OCI-LY7 (cell line): ENCODE results near the gene MOB3B. TPM values are rescaled to one million over a fixed set of nuclear protein-coding genes. Genes with fewer than 3 reads are reported as not detected.

Source experiments
- BruUV-seq: library from RNA; stranded (reverse); fragments of 400-500 nt; replicated peaks from 2 replicates; lab custom pipeline; 2021; lab: Mats Ljungman, UMichigan
- CTCF ChIA-PET: fragments of 300-600 bp; sonication (Branson Sonifier 250); formaldehyde crosslinking; loops from one replicate; lab custom pipeline; 2022; ENCODE audit warnings: antibody characterized with exemption; ENCODE audit not compliant: unreplicated experiment; lab: Charles Lee
- POLR2A ChIA-PET: fragments of 300-600 bp; sonication (Branson Sonifier 250); formaldehyde crosslinking; loops from one replicate; lab custom pipeline; 2022; ENCODE audit warnings: antibody characterized with exemption; lab: Charles Lee
- DNase-seq: peaks from one replicate; pipeline ENCODE4 v3.0.0-alpha.2; 2015; ENCODE audit warnings: low spot score
- H2AFZ ChIP-seq: fragments of 200-600 bp; sonication (generic), shearing (Covaris generic); 2 replicates; pipeline ENCODE4 v1.6.1; 2014; ENCODE audit warnings: mild to moderate bottlenecking, antibody characterized with exemption, low read length, moderate library complexity
- H3K27ac ChIP-seq: fragments of 200-600 bp; sonication (generic); 2 replicates; pipeline ENCODE4 v1.5.1; 2014; ENCODE audit warnings: mixed run types, low read depth, mild to moderate bottlenecking, moderate library complexity, low read length, inconsistent platforms; ENCODE audit not compliant: poor library complexity, severe bottlenecking
- H3K36me3 ChIP-seq: fragments of 200-600 bp; sonication (generic); 2 replicates; pipeline ENCODE4 v1.6.1; 2014; ENCODE audit warnings: mild to moderate bottlenecking, antibody characterized with exemption, low read length, moderate library complexity, mixed read lengths; ENCODE audit not compliant: insufficient read depth
- H3K4me1 ChIP-seq: fragments of 200-600 bp; sonication (generic); 2 replicates; pipeline ENCODE4 v1.5.1; 2014; ENCODE audit warnings: mild to moderate bottlenecking, low read length; ENCODE audit not compliant: insufficient read depth, poor library complexity, severe bottlenecking
- H3K4me2 ChIP-seq: fragments of 200-600 bp; sonication (generic); 2 replicates; pipeline ENCODE4 v1.6.1; 2014; ENCODE audit warnings: mild to moderate bottlenecking, low read length
- H3K4me3 ChIP-seq: fragments of 200-600 bp; sonication (generic); 2 replicates; pipeline ENCODE4 v1.5.1; 2014; ENCODE audit warnings: mild to moderate bottlenecking, low read depth, low read length; ENCODE audit not compliant: poor library complexity, severe bottlenecking
- H3K79me2 ChIP-seq: fragments of 200-600 bp; sonication (generic); 2 replicates; pipeline ENCODE4 v1.6.1; 2016; ENCODE audit warnings: low read depth, mild to moderate bottlenecking, low read length, moderate library complexity, mixed read lengths; ENCODE audit not compliant: insufficient read depth
- H3K9me2 ChIP-seq: fragments of 200-600 bp; sonication (generic); 2 replicates; pipeline ENCODE4 v1.6.1; 2016; ENCODE audit warnings: mild to moderate bottlenecking, low read length, mixed read lengths; ENCODE audit not compliant: insufficient read depth
- H3K9me3 ChIP-seq: fragments of 200-600 bp; sonication (generic); 2 replicates; pipeline ENCODE4 v1.6.1; 2014; ENCODE audit warnings: mild to moderate bottlenecking, mixed run types, low read length, mixed read lengths
- H4K20me1 ChIP-seq: fragments of 200-600 bp; sonication (generic); 2 replicates; pipeline ENCODE4 v1.6.1; 2014; ENCODE audit warnings: mild to moderate bottlenecking, antibody characterized with exemption, low read length, moderate library complexity, mixed read lengths; ENCODE audit not compliant: insufficient read depth
- CTCF ChIP-seq: fragments of 200-600 bp; sonication (generic); conservative IDR thresholded peaks from 2 replicates; pipeline ENCODE4 v1.5.1; 2014; ENCODE audit warnings: mild to moderate bottlenecking, antibody characterized with exemption, low read length, moderate library complexity, mixed read lengths
- EZH2phosphoT487 ChIP-seq: fragments of 200-600 bp; sonication (generic); IDR thresholded peaks from 2 replicates; pipeline ENCODE4 v1.6.1; 2018; ENCODE audit warnings: low read depth, borderline replicate concordance, mild to moderate bottlenecking, mixed run types, antibody characterized with exemption, low read length, moderate library complexity, mixed read lengths
- intact Hi-C: fragments of 100-400 bp; cut with micrococcal nuclease; formaldehyde crosslinking; loops from one replicate; pipeline ENCODE4 v1.10.0; 2022; ENCODE audit not compliant: unreplicated experiment
- total RNA-seq, 2 experiments: library from RNA; depleted of rRNA in 1 of 2; stranded (reverse); fragments of >200 nt in 1 of 2; shearing (Covaris generic) in 1 of 2; gene quantifications; 2 replicates each; pipeline ENCODE4 v1.2.3, GENCODE V29; 2014 to 2022

Gene MOB3B
- total RNA-seq, 2 experiments from 2014 or later, result 0.04 TPM; not detected in 1

GRCh38 chr9:27308691-27309390 is 220.8 kb downstream of the MOB3B start:
- H3K36me3 ChIP-seq, result no peaks in the 10 kb centered on the region
- no peaks in the 10 kb centered on the region for H3K9me2 ChIP-seq
- H3K9me3 ChIP-seq, result no peaks in the 10 kb centered on the region
- TF ChIP-seq EZH2phosphoT487, result no peak
- TF ChIP-seq CTCF, result no peak
- no TSS peak for BruUV-seq
- H3K4me3 ChIP-seq, result no peak overlapping the region
- intact Hi-C loops, result no loop called here
- H4K20me1 ChIP-seq, result no peaks in the 10 kb centered on the region
- H3K79me2 ChIP-seq, result no peaks in the 10 kb centered on the region
- no peak overlapping the region for H3K27ac ChIP-seq
- no peak overlapping the region for H3K4me2 ChIP-seq
- no peaks in the 10 kb centered on the region for H3K4me1 ChIP-seq
- ChIA-PET POLR2A (no interaction called here), CTCF (no interaction called here)
- no peak overlapping the region for H2AFZ ChIP-seq
- DNase-seq, result no peak

- no TSS peak for BruUV-seq
Observed at GRCh38 chr9:27304521-27304920, 225.1 kb downstream of the MOB3B start.

More at GRCh38 chr9:27304521-27304920, 225.1 kb downstream of the MOB3B start:
- H3K9me2 ChIP-seq, result no peaks in the 10 kb centered on the region
- no peak overlapping the region for H3K27ac ChIP-seq
- intact Hi-C loops, result no loop called here
- H3K79me2 ChIP-seq, result no peaks in the 10 kb centered on the region
- TF ChIP-seq EZH2phosphoT487 (no peak), CTCF (no peak)
- no peak for DNase-seq
- H3K36me3 ChIP-seq, result no peaks in the 10 kb centered on the region
- ChIA-PET POLR2A (interaction anchor here (0.6 kb wide), 1 partner anchor 21 kb away, joined by 5 read pairs; no protein-coding TSS in a partner anchor), CTCF (no interaction called here)
- H3K4me1 ChIP-seq, result no peaks in the 10 kb centered on the region
- no peaks in the 10 kb centered on the region for H4K20me1 ChIP-seq
- H3K4me3 ChIP-seq, result no peak overlapping the region
- no peaks in the 10 kb centered on the region for H3K9me3 ChIP-seq
- H3K4me2 ChIP-seq, result no peak overlapping the region
- H2AFZ ChIP-seq, result no peak overlapping the region
